ENCODE measurements around the gene ACSS1. TPM values are rescaled to one million over a fixed set of nuclear protein-coding genes. Genes with fewer than 3 reads are reported as not detected.

The ACSS1 gene
- total RNA-seq, 1 experiment from 2014 or later, result 0.61 TPM

GRCh38 chr20:25065625-25066338 is 7.8 kb upstream of the ACSS1 start:
- H3K9me3 ChIP-seq (ENCODE audit: control insufficient read depth, low read depth, low read length), result no peaks in the 10 kb centered on the region
- no CpG with 5 or more reads among the region's 9 CpGs for WGBS (ENCODE audit: extremely low coverage, insufficient read length, low lambda C conversion rate)
- peaks cover 2% of the 10 kb centered on the region for H3K23me2 ChIP-seq (ENCODE audit: insufficient read length, low read depth, low read length, poor library complexity, severe bottlenecking)
- no peaks in the 10 kb centered on the region for H3K79me1 ChIP-seq (ENCODE audit: insufficient read depth, low read depth, low read length, poor library complexity, severe bottlenecking)
- H3K4me1 ChIP-seq (ENCODE audit: insufficient read depth, low read length), result no peaks in the 10 kb centered on the region
- no peak overlapping the region for H2AFZ ChIP-seq (ENCODE audit: low read length)
- H3K27me3 ChIP-seq (ENCODE audit: insufficient read depth, low read length), result peaks cover 4% of the 10 kb centered on the region; the same call in 1 of the 2 replicates
- no peak for DNase-seq
- Mint-ChIP-seq H3K27ac (no peak overlapping the region), H3K4me1 (peaks cover under 1 to 2% of the 10 kb centered on the region in 2 experiments; a peak in 3 of 4 replicates), H3K27me3 (ENCODE audit: low read depth) (peaks cover 76% of the 10 kb centered on the region), H3K4me3 (no peak overlapping the region), H3K36me3 (ENCODE audit: insufficient read depth in 1 of 3, low read depth in 3 of 3) (no peaks in the 10 kb centered on the region), H3K9me3 (no peaks in the 10 kb centered on the region)
- H3K27ac ChIP-seq (ENCODE audit: insufficient read length, low read depth, low read length), result no peak overlapping the region
- H3K79me2 ChIP-seq (ENCODE audit: insufficient read depth, low read length), result no peaks in the 10 kb centered on the region
- no peak overlapping the region for H2BK20ac ChIP-seq (ENCODE audit: low read depth, low read length, poor library complexity, severe bottlenecking)
- no peak overlapping the region for H3K23ac ChIP-seq (ENCODE audit: insufficient read length, low read depth, low read length)
- no peak overlapping the region for H2BK15ac ChIP-seq (ENCODE audit: low read depth, low read length)
- H2BK12ac ChIP-seq (ENCODE audit: insufficient read length, low read depth, low read length), result no peak overlapping the region
- no peak overlapping the region for H3K14ac ChIP-seq (ENCODE audit: insufficient read depth, low read length)
- H3K9ac ChIP-seq (ENCODE audit: extremely low read depth, insufficient read length, low read length), result no peak overlapping the region
- peak; percentile 86 for TF ChIP-seq CTCF (conservative IDR thresholded peaks at IDR 0.05)
- no peak overlapping the region for H3K56ac ChIP-seq (ENCODE audit: insufficient read length, low read depth, low read length)
- peaks cover 2% of the 10 kb centered on the region for H4K20me1 ChIP-seq (ENCODE audit: control insufficient read depth, insufficient read depth, insufficient read length)
- H2BK5ac ChIP-seq (ENCODE audit: insufficient read length, low read length), result no peak overlapping the region
- H3T11ph ChIP-seq (ENCODE audit: low read length), result no peak overlapping the region
- H3K4me2 ChIP-seq (ENCODE audit: insufficient read depth, insufficient read length, low read length), result no peak overlapping the region
- no peak overlapping the region for H2BK120ac ChIP-seq (ENCODE audit: low read depth, low read length, poor library complexity, severe bottlenecking)
- no peak overlapping the region for H4K5ac ChIP-seq (ENCODE audit: insufficient read length, low read depth, low read length)
- no peak overlapping the region for H2AK5ac ChIP-seq (ENCODE audit: insufficient read length, low read length)
- no peak overlapping the region for H3K18ac ChIP-seq (ENCODE audit: insufficient read length, low read depth, low read length)
- no peak overlapping the region for H3K4ac ChIP-seq (ENCODE audit: low read depth, low read length)
- no peak overlapping the region for H4K91ac ChIP-seq (ENCODE audit: insufficient read length, low read depth, low read length)
- H4K8ac ChIP-seq (replicated peaks; ENCODE audit: insufficient read length, low read depth, low read length), result no peak overlapping the region

Data from H9 (cell line).